Frontal cortex (tissue), 4 donors: Measurements from ENCODE around the gene WNT7A. TPM values are rescaled to one million over a fixed set of nuclear protein-coding genes. Genes with fewer than 3 reads are reported as not detected.

ENCODE experiments used
- DNase-seq, 2 donors: peaks; one replicate each; pipeline ENCODE4 v3.0.0; 2012; ENCODE audit warnings: low spot score in 2 of 2
- FAIRE-seq: peaks from 2 replicates; lab custom pipeline; 2012; peaks lifted over from hg19 to GRCh38; lab: Jason Lieb, UNC
- total RNA-seq: library from RNA; depleted of rRNA; stranded (reverse); fragments of >200 nt; gene quantifications from one replicate; pipeline ENCODE4 v1.2.3, GENCODE V29; 2014
- donor health status: control.
- donor health status: control.
- donor health status: control.

The WNT7A gene
- total RNA-seq, 1 donor from 2014 or later = 15.1 TPM

GRCh38 chr3:13811614-13812013 lies 68.3 kb downstream of the WNT7A start:
- DNase-seq = no peak
- FAIRE-seq = no peak

GRCh38 chr3:13808550-13808949 lies 71.3 kb downstream of the WNT7A start:
- DNase-seq (no peak), FAIRE-seq (no peak)

- no peak for DNase-seq
- FAIRE-seq = no peak
These were observed 78.3 kb downstream of the WNT7A start for GRCh38 chr3:13801361-13802204.

- DNase-seq = no peak
- no peak for FAIRE-seq
These were observed 79.8 kb downstream of the WNT7A start for GRCh38 chr3:13800064-13800463.

- DNase-seq (no peak), FAIRE-seq (no peak)
These were observed 81.5 kb downstream of the WNT7A start for GRCh38 chr3:13798401-13798800.

- FAIRE-seq (no peak), DNase-seq (no peak)
These were observed 83.0 kb downstream of the WNT7A start for GRCh38 chr3:13796701-13797460.

- DNase-seq = no peak
- no peak for FAIRE-seq
These were observed 84.1 kb downstream of the WNT7A start for GRCh38 chr3:13795816-13796215.

GRCh38 chr3:13794322-13794721 lies 85.5 kb downstream of the WNT7A start:
- no peak for FAIRE-seq
- no peak for DNase-seq

- DNase-seq (no peak), FAIRE-seq (no peak)
These were observed 86.4 kb downstream of the WNT7A start for GRCh38 chr3:13793451-13793850.

- DNase-seq (peak in 1 of 2 donors; percentile 39), FAIRE-seq (no peak)
These were observed 87.1 kb downstream of the WNT7A start for GRCh38 chr3:13792512-13793371.

- no peak for FAIRE-seq
- no peak for DNase-seq
These were observed 87.8 kb downstream of the WNT7A start for GRCh38 chr3:13792051-13792490.

- DNase-seq (no peak), FAIRE-seq (no peak)
These were observed 88.4 kb downstream of the WNT7A start for GRCh38 chr3:13791198-13792050.

- no peak for DNase-seq
These were observed 89.3 kb downstream of the WNT7A start for GRCh38 chr3:13790376-13791197.

GRCh38 chr3:13788522-13789424 lies 91.1 kb downstream of the WNT7A start:
- no peak for FAIRE-seq

More at GRCh38 chr3:13790376-13791197, 89.3 kb downstream of the WNT7A start:
- FAIRE-seq = no peak

GRCh38 chr3:13787533-13788132 lies 92.2 kb downstream of the WNT7A start:
- no peak for DNase-seq
- FAIRE-seq = no peak

More at GRCh38 chr3:13788522-13789424, 91.1 kb downstream of the WNT7A start:
- no peak for DNase-seq

GRCh38 chr3:13786811-13787210 lies 93.1 kb downstream of the WNT7A start:
- no peak for FAIRE-seq
- DNase-seq = no peak
